Endothelial cell (in vitro differentiated cells): ENCODE results near the gene PHF3. TPM values are rescaled to one million over a fixed set of nuclear protein-coding genes. Genes with fewer than 3 reads are reported as not detected.

Experiments used
- DNase-seq: peaks from one replicate; pipeline ENCODE4 v3.0.0; 2021; ENCODE audit warnings: low spot score
- H3K27ac Mint-ChIP-seq: one replicate; pipeline ENCODE4 v1.8.0; 2021; ENCODE audit warnings: mixed read lengths, inconsistent platforms; ENCODE audit not compliant: unreplicated experiment
- H3K27me3 Mint-ChIP-seq: one replicate; pipeline ENCODE4 v1.8.0; 2021; ENCODE audit warnings: mild to moderate bottlenecking, moderate library complexity, mixed read lengths, inconsistent platforms; ENCODE audit not compliant: unreplicated experiment
- H3K36me3 Mint-ChIP-seq: one replicate; pipeline ENCODE4 v1.8.0; 2021; ENCODE audit warnings: mild to moderate bottlenecking, low read depth, mixed read lengths, inconsistent platforms; ENCODE audit not compliant: unreplicated experiment
- H3K4me1 Mint-ChIP-seq: one replicate; pipeline ENCODE4 v1.8.0; 2021; ENCODE audit warnings: mild to moderate bottlenecking, mixed read lengths, inconsistent platforms; ENCODE audit not compliant: unreplicated experiment
- H3K4me3 Mint-ChIP-seq: one replicate; pipeline ENCODE4 v1.8.0; 2021; ENCODE audit warnings: mild to moderate bottlenecking, mixed read lengths, inconsistent platforms; ENCODE audit not compliant: unreplicated experiment
- H3K9me3 Mint-ChIP-seq: one replicate; pipeline ENCODE4 v1.8.0; 2021; ENCODE audit warnings: mixed read lengths, inconsistent platforms; ENCODE audit not compliant: unreplicated experiment
- total RNA-seq: library from RNA; stranded (reverse); fragmentation: NEBNext Ultra II Directional; extraction: Animal tissue kit (Norgen Biotek cat#: 25700); gene quantifications from one replicate; pipeline ENCODE4 v1.2.1, GENCODE V29; 2021; ENCODE audit not compliant: unreplicated experiment
- TF ChIP-seq, protein P1 (sequence below): fragments of 200-600 bp; sonication (generic); IDR thresholded peaks from one replicate; pipeline ENCODE4 v1.5.0; 2021; ENCODE audit warnings: antibody characterized with exemption; ENCODE audit not compliant: unreplicated experiment

The PHF3 gene
- total RNA-seq, 1 donor from 2014 or later, result 47.9 TPM

DNA sequence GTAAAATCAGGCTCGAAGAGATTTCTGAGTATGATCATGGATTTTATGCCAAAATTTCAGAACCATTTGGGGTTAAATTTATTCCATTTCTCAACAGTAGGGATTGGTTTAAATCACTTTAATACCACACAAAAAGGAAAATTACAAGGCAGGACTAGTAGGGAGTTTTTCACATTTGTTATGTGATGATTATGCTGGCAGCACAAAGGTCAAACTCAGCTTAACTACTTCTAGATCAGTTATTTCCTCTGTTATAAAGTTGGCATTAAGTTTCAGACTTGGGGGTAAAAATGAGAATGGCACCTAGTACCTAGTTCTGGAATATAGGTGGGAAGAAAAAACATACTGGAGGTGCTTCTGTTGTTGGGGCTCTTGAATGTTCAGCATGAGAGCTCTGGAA, 39.5 kb downstream of the PHF3 start:
- no peaks in the 10 kb centered on the region for H3K27me3 Mint-ChIP-seq
- no peak for DNase-seq
- H3K27ac Mint-ChIP-seq, result no peak overlapping the region
- no peaks in the 10 kb centered on the region for H3K36me3 Mint-ChIP-seq
- H3K4me1 Mint-ChIP-seq, result peaks cover 5% of the 10 kb centered on the region
- H3K4me3 Mint-ChIP-seq, result no peak overlapping the region
- no peaks in the 10 kb centered on the region for H3K9me3 Mint-ChIP-seq
- TF ChIP-seq, protein P1, sequence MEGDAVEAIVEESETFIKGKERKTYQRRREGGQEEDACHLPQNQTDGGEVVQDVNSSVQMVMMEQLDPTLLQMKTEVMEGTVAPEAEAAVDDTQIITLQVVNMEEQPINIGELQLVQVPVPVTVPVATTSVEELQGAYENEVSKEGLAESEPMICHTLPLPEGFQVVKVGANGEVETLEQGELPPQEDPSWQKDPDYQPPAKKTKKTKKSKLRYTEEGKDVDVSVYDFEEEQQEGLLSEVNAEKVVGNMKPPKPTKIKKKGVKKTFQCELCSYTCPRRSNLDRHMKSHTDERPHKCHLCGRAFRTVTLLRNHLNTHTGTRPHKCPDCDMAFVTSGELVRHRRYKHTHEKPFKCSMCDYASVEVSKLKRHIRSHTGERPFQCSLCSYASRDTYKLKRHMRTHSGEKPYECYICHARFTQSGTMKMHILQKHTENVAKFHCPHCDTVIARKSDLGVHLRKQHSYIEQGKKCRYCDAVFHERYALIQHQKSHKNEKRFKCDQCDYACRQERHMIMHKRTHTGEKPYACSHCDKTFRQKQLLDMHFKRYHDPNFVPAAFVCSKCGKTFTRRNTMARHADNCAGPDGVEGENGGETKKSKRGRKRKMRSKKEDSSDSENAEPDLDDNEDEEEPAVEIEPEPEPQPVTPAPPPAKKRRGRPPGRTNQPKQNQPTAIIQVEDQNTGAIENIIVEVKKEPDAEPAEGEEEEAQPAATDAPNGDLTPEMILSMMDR, result no peak

DNA sequence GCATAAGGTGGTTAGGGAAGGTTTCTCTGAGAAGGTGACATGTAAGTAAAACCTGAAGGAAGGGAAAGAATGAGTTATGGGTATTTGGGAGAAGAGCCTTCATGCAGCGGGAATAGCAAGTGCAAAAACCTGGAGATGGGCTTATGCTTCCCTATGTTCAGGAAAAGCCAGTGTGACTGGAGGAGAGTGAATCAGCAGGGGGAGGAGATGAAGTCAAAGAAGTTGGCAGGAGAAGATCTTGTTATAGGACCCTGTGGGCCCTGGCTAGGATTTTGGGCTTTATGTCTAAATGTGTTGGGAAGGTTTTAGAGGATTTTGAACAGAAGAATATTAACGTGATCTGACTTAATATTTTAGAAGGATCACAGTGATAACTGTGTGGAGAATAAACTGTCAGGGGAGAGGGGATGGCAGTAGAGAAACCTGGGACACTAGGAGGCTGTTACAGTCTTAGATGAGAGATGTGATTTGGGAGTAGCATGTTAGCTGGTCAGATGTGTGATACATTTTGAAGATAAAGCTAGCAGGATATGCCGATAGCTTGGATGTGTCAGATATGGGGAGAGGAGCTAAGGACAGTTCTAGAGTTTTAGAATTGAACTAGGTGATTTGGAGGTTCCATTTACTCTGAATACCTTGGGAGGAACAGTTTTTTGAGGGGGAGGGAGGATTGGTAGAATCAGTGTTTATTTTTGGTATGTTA, 41.0 kb downstream of the PHF3 start:
- no peaks in the 10 kb centered on the region for H3K27me3 Mint-ChIP-seq
- H3K27ac Mint-ChIP-seq, result no peak overlapping the region
- no peak overlapping the region for H3K4me3 Mint-ChIP-seq
- no peaks in the 10 kb centered on the region for H3K36me3 Mint-ChIP-seq
- H3K9me3 Mint-ChIP-seq, result no peaks in the 10 kb centered on the region
- TF ChIP-seq, protein P1, result no peak
- no peak for DNase-seq
- peaks cover 10% of the 10 kb centered on the region for H3K4me1 Mint-ChIP-seq

DNA sequence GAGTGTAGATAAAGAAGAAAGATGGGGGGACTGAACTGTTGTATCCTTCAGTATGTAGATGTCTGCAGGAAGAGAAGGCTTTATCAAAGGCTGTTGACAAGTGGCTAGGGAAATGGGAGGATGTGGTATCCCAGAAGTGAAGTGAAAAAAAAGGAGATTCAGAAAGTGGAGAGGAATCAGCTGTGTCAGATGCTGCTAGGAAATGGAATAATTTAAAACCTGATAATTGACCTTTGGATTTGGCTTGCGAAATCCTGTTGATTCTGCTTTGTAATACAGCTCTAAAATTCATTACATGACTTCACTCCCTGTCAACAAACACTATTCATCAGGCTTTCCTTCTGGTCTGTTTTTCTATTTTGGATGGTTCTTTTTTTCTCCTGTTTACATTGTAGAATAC, 41.7 kb downstream of the PHF3 start:
- Mint-ChIP-seq H3K9me3 (no peaks in the 10 kb centered on the region), H3K36me3 (no peaks in the 10 kb centered on the region), H3K4me3 (no peak overlapping the region), H3K27ac (no peak overlapping the region), H3K4me1 (peaks cover 10% of the 10 kb centered on the region), H3K27me3 (no peaks in the 10 kb centered on the region)
- DNase-seq, result no peak
- TF ChIP-seq, protein P1, result no peak

DNA sequence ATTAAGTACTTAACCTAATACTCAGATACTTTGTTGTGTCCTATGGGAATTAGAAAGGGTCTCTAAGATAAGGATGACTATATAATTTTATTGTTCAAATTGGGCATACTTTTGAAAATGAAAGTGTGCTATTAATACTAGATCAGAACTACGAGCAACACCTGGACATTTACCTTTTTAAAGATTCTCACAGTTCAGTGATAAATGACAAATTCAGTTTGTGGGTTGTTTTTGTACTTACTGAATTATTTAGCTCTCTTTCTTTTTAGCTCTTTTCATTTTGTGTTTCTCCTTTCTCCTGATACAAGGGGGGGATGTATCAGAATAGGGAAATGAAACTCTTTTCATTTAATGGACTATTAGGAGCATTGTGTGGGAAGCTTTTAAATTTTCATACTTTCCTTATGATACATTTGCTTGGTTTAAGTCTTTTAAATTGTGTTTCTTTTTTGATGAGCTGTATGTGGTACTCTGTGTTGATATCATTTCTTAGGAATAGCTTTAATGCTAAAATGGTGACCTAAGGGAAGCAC, 47.5 kb downstream of the PHF3 start:
- H3K27me3 Mint-ChIP-seq, result no peaks in the 10 kb centered on the region
- H3K9me3 Mint-ChIP-seq, result no peaks in the 10 kb centered on the region
- TF ChIP-seq, protein P1, result no peak
- no peak overlapping the region for H3K27ac Mint-ChIP-seq
- no peak for DNase-seq
- H3K36me3 Mint-ChIP-seq, result peaks cover 15% of the 10 kb centered on the region
- H3K4me3 Mint-ChIP-seq, result no peak overlapping the region
- peaks cover 10% of the 10 kb centered on the region for H3K4me1 Mint-ChIP-seq
